Right lung (tissue), 5 donors: ENCODE measurements around the gene CEP128. TPM values are rescaled to one million over a fixed set of nuclear protein-coding genes. Genes with fewer than 3 reads are reported as not detected.

ENCODE experiments used
- DNase-seq, 2 donors: peaks; one replicate each; pipeline ENCODE4 v3.0.0-alpha.2; 2013
- polyA plus RNA-seq, 5 donors: library from polyadenylated mRNA; unstranded; fragments of 120-200 nt; gene quantifications; one replicate each; pipeline versions ENCODE4 v1.2.1 to v1.2.3, GENCODE V29; 2013; ENCODE audit warnings: inconsistent platforms in 1 of 5, low replicate concordance in 1 of 5; ENCODE audit not compliant: insufficient read length in 5 of 5, insufficient read depth in 1 of 5

The CEP128 gene
- polyA plus RNA-seq, 5 donors = 4.7 to 9.3 (median 7.7) TPM

DNA sequence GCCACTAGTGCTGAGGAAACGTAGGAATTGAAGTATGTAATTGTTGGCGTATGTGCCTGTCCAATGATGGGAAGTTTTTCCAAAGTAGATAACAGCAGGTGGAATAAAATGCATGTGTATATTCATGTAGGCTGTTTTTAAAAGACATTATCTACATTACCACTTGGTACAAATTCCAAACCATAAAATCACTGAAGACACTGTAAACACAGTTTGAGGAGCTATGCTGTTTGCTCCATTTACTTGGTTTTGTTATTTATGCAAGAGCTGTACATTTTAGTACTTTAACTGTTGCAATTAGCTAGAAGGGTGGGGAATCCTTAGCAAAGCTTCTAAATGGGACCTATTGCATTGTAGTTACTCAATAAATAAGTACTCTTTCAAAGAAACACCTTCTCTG is 455.8 kb downstream of the CEP128 start:
- no peak for DNase-seq

DNA sequence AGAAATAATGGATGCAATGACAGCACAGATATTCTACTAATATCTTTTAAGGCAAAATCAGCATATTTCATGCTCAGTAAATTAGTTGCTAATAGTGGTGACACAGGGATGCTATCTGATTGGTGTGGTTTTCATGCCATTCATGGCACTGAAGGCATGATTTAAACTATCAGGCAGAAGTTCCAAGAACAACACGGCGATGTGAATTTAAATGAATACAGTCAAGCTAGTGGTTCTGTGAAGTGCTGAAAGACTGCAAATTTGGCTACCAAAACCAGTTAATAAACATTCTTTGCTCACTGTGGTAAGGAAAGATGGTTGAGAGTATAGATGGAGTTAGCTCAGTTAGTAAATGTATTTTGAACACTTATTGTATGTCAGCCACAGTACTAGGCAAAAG is 458.2 kb downstream of the CEP128 start:
- no peak for DNase-seq

DNA sequence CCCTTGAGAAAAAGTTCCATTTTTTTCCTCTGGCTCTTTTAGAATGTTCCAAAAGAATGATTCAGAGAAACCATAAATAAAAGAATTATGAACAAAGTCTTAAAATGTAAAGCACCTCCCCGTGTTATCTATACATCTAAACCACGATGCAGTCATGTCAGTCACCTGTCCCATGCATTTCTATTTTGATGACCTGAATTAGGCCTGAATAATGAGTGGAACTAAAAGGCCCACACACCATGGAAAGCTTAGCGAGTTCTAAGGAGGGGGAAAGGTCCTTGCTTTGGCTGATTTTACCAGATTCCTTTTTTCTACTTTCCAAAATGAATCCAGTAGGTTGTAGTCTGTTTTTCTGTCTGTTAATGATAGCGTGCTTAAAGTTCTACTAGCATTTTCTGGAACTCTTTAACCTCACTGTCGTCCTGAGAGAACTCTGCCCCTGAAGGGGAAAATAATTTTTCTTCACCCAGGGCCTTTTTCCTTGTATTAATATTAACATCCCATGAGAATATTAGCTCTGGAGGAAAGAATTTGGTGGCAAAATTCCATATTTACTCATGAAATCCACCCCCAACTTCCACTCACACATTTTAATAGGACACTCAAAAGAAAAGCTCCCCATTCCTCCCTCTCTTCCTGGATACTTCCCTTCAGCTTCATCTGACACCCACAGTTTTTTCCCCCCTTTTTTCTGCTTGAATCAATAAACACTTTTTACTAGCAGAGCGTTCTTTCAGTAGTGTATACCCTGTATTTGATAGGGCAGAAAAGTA is 464.0 kb downstream of the CEP128 start:
- no peak for DNase-seq

DNA sequence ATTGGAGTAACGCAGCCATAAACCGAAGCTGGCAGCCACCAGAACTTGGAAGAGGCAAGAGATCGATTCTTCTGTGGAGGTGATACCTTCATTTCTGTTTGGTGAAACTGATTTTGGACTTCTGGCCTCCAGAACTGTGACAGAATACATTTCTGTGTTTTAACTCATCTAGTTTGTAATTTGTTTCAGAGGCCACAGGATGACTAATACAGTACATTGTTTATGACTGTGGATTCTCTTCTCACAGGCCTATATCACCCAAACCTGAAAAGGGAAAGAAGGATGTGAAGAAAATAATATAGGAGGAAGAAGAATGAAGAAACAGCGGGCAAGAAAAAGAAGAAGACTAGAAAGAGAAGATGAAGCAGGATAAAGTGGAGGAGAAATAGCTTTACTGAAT is 466.5 kb downstream of the CEP128 start:
- DNase-seq = no peak

DNA sequence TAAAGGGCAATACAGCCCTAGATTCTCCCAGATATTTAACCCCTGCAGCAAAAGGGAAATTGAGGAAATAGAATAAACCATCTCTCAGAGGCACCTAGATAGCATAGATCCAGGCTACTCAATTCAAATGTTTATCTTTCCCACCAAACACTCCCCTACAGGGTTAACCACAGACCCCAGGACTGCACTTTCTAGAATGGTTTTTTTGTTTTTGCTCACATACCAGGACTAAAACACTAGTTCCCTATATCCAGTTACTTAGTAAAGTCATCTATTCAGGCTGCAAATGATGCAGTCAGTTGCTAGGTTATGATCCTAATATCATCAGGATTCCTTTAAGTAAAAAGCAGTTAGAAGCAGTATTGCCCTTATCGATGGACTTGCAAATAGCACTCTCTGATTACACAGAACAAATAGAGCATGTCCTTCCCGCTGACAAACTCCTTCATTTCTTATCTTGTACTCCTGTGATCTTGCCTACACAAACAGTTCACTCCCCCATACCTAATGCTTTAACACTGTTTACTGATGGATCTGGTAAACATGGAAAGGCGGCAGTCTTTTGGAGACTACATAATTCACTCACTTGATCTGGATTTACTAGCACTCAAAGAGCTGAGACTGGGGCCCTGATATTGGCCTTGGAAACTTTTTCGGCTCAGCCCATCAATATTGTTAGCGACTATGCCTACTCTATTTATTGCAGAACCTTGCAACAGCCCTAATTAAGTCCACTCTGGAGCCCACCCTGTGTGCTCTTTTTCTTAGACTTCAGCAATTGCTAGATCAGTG is 473.0 kb downstream of the CEP128 start:
- no peak for DNase-seq

DNA sequence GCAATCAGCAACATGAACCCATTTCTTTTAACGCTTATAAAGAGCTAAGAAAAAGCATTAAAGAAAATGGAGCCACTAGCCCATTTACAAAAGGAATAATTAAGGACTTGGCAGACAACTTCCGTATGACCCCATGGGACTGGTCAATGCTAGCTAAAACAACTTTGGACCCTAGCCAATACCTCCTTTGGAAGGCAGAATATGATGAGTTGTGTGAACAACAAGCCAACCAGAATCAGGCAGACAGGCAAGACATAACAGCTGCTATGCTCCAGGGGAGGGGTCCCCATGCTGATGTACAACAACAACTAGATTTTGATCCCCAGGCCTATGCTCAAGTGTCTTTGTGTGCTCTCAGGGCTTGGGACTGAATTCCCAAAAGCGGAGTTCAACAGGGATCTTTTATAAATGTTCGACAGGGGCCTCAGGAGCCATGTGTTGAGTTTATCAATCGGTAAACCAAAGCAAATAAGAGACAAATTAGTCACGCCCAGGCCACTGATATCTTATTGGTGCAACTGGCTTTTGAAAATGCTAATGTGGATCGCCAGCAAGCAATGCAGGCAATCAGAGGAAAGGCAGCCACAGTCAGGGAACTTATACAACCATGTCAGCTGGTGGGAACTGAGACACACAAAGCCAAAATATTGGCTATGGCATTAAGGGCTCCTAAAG is 475.9 kb downstream of the CEP128 start:
- DNase-seq = peak; percentile 15 to 18

DNA sequence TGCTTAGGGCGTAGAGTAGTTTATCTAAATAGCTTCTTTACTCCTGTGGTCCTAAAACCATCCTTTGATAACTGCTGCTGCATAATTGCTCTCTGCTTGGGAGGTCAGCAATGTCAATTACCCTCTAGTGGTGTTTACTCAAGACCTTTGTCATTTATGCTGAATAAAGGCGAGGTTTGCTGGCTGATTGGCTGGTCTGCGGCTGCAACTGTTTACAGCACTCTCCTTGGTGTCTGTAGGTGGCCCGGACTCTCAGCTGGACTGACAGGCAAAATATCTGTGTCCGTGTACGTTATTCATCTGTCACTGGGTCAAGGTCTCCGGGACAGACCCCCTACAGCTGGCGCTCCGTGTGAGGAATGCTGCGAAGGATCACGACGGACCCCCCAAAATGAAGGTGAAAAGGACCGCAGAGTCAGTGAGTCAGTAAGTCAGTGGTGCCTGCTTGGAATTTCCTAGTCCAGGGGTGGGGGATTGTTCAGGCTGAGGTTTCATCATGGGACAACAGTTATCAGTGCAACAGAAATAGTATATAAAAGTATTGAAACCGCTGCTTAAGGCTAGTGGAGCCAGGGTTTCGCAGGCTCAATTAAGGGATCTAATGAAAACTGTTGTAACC is 476.9 kb downstream of the CEP128 start:
- no peak for DNase-seq

DNA sequence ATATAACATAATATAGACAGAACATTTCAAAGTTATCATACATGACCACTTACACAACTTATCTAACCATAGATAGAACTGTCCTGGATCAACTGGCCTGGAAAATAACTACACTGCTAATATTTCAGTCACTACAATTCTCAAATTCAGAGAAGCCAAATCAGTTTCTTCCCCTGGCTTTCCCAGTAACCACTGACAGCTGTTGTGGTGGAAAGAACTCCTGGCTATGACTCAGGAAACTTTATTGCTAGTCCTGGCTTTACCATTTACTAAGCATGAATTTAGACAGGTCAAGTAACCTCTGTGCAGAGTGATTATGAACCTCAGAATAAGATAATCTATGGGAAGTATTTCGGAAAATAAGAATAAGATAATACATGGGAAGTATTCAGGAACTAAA is 485.3 kb downstream of the CEP128 start:
- DNase-seq = no peak

DNA sequence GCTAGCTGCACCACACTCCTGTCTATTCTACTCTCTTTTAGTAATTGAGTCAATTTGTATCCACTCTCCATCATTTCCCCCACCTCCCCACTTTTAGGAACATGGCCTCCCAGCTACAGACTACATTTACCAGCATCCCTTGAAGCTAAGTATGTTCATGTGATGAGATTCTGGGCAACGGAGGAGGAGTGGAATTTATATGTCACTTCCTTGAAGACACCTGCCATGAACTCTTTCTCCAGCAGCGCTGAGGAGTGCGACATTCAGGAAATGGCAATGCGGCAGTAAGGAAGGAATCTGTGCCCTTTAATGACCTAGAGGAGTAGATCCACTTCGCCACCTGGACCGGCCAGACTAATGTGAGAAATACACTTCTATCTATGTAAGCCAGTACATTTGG is 486.5 kb downstream of the CEP128 start:
- no peak for DNase-seq

DNA sequence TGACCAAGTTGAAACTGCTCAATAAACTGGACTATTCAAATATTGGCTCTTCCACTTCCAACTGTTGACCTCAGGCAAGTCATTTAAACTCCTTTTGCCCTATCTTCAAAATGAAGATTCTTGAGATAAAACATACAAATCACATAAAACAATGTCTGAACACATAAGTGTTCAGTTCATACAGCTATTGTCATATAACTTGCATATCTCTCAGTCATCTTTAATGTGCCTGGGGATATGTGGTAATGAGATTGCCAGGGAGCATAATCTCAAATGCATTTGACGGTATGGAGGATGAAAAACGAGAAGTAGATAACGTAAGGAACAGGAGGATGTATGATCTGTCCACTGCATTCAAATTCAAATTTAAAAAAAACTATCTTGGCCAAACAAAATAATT is 493.3 kb downstream of the CEP128 start:
- no peak for DNase-seq

DNA sequence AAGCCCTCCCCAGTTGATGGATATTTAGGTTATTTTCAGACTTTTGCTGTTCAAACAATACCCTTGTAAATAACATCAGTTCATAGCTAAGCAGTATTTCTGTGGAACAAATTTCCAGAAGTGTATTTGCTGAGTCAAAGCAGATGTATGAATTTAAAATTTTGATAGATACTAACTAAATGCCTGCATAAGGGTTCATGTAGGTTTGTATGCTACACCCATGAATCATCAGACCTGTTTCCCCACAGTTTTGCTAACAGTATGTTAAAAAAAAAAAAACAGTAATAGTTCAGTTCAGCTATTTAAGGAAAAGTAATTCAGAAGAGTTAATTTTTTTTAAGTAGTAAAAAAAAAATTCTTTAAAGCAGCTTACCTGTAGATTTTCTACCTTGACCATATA is 494.1 kb downstream of the CEP128 start:
- DNase-seq = no peak

Other genes starting within 250 kb of the CEP128 start
- gene TSHR, start 13.9 kb upstream of the CEP128 start, polyA plus RNA-seq = under 1 TPM; 0.18 to 0.48 (median 0.30) TPM